HPDE6-E6E7 (cell line): Measurements from ENCODE around the gene ESRP2.

ENCODE experiments used
- DNase-seq: peaks from one replicate; pipeline ENCODE4 v3.0.0; 2011; ENCODE audit warnings: missing footprints; ENCODE audit errors: extremely low spot score

Gene ESRP2

DNA sequence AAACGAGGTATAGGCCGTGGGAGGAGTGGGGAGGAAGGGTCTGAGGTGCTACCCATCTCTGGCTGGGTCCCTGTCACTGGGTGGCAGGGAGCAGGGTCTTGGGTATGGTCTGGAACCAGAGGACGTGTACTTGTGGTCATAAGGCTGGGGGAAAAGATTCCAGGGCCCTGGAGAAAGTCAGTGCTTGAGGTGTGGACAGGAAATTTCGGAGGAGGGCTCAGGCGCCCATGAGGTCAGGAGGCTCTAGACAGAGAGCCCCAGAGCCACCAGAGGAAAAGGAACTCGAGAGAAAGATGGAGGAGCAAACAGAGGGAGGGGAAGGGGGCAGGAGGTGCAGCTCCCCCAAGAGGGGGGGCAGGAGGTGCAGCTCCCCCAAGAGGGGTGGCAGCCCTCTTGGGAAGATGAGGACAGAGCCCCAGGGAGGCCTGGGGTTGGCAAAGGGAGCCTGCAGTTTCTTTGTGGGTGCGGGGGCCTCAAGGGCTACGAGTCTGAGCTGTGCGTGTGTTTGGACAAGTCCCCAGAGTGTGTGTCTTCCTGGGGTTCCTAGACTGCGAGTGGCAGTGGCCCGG, 27.7 kb upstream of the ESRP2 start:
- no peak for DNase-seq

DNA sequence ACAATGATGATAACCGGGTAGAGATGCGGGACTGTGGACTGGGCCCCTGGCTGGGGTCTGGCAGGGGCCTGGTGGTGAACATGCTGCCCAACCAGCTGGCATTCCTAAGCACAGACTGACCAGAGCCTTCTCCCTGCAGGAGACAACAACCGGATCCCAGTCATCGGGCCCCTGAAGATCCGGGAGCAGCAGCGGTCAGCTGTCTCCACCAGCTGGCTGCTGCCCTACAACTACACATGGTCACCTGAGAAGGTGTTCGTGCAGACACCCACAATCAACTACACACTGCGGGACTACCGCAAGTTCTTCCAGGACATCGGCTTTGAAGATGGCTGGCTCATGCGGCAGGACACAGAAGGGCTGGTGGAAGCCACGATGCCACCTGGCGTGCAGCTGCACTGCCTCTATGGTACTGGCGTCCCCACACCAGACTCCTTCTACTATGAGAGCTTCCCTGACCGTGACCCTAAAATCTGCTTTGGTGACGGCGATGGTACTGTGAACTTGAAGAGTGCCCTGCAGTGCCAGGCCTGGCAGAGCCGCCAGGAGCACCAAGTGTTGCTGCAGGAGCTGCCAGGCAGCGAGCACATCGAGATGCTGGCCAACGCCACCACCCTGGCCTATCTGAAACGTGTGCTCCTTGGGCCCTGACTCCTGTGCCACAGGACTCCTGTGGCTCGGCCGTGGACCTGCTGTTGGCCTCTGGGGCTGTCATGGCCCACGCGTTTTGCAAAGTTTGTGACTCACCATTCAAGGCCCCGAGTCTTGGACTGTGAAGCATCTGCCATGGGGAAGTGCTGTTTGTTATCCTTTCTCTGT, 23.3 kb upstream of the ESRP2 start:
- DNase-seq, result no peak

DNA sequence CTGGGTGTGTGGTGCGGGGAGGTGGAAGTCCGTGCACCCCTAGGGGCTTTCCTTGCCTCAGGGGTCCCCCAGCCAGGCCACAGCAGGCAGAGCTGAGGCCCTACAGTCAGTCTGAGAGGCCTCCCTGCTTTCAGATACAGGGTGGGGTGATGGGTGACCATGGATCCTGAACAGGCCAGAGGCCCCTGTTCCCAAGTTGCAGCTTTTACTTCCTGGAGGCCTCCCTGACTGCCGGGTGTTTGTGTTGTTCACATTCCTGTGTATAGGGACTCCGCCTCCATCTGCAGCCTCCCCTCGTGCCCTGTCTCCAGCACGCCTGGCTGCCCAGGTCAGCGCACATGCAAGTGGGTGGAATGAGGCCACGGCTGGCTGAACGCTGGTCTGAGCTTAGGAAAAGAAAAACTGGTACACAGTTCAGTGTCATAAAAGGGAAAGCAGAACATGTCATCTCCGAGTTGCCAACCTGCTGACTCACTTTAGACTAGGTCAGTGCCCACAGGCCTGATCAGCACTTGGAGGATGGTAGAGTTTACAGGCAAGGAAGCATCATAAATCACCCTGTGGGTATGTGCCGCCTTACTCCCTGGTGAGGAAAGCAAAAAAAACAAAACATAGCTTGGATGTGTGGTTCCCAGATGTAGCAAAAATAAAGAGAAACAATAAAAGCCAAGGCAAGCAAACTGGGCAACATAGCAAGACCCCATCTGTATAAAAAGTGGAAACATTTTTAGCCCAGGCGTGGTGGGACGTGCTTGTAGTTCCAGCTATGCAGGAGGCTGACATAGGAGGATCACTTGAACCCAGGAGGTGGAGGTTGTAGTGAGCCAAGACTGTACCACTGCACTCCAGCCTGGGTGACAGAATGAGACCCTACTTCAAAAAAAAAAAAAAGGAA, 22.2 kb upstream of the ESRP2 start:
- DNase-seq, result peak; percentile 49

DNA sequence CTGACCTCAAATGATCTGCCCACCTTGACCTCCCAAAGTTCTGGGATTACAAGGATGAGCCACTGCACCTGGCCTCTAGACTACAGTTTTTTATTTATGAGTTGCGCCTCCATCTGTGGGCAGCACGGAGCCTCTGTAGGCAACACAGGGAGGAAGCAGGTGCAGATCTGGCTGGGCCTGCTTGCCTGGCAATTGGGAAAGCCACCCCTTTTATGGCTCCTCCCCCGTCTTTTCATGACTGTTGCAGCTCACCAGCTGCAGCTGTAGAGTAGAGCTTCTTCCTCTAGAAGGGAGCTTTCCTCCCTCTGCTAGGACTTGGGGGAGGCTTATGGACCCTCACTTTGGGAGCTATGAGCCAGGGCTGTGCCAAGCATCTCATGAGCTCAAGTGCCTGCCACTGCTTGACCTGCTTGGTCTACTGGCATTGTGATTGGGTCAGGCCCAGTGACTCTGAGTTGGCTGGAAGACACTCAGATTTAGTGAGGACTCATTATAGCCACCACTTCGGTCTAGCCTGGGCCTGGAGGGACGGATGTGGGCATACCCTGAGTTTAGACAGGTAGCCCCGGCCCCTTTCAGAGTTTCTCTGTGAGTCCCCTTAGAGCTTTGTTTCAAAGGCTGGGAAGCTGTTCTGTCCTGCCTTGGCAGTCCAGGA, 21.5 kb upstream of the ESRP2 start:
- DNase-seq, result peak; percentile 54

DNA sequence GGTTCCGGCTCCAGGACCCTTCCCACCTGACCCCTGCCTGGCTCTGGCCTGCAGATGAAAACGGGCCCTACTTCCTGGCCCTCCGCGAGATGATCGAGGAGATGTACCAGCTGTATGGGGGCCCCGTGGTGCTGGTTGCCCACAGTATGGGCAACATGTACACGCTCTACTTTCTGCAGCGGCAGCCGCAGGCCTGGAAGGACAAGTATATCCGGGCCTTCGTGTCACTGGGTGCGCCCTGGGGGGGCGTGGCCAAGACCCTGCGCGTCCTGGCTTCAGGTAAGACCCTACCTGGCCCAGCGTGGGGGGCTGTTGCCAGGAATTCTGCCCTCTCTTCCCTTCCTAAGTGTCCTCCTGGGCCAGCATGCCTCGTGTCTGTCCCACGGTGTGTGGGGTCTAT, 19.8 kb upstream of the ESRP2 start:
- no peak for DNase-seq

DNA sequence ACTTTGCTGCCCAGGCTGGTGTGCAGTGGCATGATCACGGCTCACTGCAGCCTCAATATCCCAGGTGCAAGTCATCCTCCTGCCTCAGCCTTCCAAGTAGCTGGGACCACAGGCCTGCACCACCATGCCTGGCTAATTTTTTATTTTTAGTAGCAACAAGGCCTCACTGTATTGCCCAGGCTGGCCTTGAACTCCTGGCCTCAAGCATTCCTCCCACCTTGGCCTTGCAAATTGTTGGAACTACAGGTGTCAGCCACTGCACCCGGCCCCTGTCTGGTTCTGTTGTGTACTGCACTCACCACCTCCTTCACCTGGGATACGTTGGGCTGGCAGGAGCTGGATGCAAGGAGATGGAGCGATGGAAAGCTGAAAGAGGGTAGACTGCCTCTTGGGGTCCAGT, 17.8 kb upstream of the ESRP2 start:
- no peak for DNase-seq

DNA sequence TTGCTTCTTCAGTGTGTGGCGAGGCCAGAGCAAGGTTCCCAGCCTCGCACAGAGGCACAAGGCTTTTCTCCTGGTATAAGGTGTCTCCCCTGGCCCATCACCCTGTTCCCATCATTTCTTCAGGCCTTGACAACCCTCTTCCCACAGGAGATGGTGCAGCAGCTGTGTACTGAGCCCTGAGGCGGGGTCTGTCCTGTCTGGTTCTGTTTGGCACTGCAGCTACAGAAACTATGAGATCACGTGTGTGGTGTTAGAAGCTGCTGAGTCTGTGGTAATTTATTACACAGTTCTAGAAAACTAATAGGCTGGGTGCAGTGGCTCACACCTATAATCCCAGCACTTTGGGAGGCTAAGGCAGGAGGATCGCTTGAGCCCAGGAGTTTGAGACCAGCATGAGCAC, 16.5 kb upstream of the ESRP2 start:
- DNase-seq, result no peak

DNA sequence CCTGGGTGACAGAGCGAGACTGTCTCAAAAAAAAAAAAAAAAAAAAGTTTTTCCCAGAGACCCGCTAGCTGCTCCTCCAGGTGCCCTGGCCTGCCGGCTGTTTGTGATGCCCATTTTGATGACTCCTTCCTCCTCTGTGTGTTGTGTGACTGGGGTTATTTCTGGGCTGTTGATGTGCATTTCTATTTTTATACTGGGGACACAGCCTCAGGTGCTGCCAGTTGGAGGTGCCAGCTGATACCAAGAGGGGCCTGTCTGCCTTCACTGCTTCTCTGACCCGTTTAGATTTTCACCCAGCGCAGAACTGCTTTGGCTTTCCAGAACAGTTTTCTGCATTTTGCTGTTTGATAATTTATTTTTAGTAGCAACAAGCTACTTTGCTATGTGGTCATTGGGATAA, 15.9 kb upstream of the ESRP2 start:
- DNase-seq, result no peak

DNA sequence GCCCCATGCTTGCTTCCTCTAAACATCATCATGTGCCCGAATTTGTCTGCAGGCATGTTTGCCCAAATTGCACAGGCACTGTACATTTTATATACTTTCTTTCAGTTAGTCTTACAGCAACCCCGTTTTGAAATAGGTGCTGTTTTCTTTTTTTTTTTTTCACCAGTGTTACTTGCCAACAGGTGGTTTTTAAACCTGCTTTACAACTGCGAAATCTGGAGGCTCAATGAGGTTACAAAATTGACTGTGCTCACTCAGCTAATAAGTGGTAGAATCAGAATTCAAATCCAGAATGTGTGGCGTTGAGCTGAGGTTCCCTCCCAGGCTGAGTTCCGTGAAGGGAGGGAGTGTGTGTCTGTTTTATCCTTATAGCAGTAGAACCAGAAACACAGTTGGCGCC, 15.0 kb upstream of the ESRP2 start:
- no peak for DNase-seq

DNA sequence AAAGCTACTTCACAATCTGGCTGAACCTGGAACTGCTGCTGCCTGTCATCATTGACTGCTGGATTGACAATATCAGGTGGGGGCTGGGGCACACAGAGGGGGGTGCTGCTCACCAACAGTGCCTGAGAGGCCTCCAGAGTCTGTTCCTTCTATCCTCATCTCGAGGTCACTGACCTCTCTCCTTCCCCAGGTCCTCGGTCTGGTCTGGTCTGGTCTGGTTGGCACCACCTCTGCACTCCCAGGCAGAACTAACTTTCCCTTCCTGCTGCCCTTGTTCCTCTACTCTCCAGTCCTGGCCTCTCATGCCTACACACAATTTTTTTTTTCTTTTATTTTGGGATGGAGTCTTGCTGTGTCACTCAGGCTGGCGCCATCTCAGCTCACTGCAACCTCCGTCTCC, 13.4 kb upstream of the ESRP2 start:
- DNase-seq, result no peak

DNA sequence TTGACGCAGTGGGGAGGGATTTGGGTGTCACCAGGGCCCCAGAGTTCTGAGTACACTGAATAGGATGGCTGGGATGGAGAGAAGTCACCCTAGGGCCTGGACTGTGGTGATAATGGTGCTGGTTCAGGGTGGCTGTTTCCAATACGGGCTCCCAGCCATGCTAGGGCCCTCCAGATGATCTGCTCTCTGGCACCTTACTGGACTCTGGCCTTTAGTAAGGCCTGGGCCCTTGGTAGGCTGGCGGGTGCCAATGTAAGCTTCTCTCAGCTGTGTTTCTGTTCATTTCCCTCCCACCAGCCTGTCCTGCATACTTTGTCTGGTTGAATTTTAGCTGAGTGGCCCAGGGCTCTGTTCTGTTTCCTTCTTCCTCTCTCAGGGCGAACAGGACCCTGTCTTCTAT, 12.0 kb upstream of the ESRP2 start:
- DNase-seq, result no peak

DNA sequence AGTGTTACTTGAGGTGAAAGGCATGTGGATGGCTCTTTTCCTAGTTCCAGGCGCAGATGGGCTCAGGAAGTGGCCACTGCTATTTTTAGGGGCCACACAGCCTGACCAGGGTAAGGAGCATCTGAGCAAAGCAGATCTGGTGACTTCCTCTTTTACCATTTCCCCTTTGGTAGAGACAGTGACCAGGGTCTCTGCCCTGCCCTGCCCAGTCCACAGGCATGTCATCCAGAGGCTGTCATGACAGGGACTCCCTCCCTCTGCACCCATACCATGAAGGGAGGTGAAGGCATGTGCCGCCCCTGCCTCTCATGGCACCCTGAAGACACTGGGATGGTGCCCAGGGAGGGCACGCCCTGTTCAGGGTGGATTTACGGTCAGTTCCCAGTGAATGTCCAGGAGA, 11.5 kb upstream of the ESRP2 start:
- no peak for DNase-seq

DNA sequence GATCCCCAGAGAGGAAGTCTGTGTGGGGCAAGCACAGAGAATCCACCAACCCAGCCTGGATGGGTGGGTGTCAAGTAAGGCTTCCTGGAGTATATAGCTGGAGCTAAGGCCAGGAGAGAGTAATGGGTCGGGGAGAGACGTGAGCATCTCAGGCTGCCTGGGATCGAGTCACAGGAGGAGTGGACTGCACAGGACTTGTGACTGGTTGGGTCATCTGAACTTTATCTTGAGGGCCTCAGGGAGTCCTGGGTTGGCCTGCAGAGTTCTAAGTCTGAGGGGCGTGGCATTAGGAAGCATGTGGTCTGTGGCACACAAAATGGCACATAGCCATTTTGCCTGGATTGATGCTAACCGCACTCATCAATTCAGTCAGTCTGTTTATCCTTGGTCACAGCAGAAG, 10.7 kb upstream of the ESRP2 start:
- DNase-seq, result no peak

DNA sequence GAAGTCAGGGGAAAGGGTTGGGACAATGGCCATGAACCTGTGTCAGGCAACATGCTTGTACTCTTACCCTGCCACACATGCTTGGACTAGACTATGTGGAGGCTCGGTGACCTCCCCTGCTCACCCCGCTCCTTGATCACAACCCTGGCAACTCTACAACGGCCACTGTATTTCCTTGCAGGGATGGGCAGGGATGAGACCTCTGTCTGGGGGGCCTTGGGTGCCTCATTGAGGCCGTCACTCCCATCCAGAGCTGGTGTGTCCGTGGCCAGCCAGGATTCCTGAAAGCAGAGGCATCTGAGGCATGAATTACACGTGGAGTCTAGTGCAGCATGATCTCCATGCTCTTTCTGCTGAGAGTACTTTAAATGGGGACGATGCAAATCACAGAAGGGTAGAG, 10.2 kb upstream of the ESRP2 start:
- DNase-seq, result no peak

DNA sequence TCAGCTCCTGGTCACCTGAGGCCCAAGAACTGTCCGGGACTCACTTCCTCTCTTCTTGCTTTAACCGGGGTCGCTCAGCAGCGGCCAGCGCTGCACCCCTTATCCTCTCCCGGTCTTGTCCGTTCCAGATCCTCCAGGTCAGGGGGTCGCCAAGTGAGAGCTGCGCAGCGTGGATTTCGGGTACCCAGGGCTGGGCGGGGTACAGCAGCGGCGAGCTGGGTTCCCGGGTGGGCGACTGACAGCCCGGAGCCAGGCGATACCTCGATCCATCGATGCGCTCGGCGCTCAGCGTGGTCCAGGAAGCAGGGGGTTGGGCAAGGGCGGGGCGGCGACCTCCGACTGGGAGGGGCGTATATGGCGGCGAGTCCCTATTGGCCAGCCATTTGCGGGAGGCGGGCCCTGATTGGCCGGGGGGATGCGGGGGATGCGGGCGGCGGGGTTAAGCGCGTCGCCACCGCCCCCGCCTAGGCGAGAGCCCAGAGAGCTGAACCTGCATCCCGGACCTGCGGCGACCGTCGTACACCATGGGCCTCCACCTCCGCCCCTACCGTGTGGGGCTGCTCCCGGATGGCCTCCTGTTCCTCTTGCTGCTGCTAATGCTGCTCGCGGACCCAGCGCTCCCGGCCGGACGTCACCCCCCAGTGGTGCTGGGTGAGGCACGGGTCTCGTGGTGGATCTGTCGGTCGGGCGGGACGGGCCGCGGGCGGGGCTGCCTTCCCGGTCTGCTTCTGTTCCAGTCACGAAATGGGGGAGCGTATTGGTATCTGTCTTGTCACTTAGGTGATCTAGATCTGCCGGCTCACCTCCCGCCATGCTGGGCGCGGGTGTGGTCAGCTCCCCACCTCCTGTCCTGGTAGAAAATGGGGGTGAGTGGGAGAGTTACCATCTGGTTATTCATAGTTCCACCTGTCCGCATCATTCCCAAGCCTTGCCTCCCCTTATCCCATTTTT, 9.3 kb upstream of the ESRP2 start, which contains the start of gene PLA2G15:
PLA2G15 (plus strand) TSS at position 471 of the 951 bp plus-strand sequence; CDS start at position 525, 54 bp downstream.
- peak; percentile 92 for DNase-seq

DNA sequence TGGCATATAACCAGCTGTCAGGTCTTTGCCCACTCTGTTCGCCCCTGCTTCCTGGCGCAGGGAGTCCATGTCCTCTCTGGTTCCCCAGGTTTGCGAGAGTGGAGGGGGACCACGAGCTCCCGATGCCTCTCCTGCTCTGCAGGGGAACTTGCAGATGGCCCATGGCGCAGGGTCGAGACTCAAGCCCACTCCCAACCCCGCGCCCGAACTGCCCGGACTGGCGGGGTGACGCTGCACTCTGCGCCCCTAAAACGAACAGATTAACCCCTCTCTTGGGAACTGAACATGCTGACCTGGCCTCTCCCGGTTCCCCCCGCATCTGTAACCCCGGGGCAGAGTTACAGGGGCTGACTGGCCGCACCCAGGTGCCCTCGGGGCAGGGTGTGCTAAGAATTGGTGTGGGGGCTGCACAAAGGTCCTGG, 8.6 kb upstream of the ESRP2 start:
- DNase-seq, result no peak

DNA sequence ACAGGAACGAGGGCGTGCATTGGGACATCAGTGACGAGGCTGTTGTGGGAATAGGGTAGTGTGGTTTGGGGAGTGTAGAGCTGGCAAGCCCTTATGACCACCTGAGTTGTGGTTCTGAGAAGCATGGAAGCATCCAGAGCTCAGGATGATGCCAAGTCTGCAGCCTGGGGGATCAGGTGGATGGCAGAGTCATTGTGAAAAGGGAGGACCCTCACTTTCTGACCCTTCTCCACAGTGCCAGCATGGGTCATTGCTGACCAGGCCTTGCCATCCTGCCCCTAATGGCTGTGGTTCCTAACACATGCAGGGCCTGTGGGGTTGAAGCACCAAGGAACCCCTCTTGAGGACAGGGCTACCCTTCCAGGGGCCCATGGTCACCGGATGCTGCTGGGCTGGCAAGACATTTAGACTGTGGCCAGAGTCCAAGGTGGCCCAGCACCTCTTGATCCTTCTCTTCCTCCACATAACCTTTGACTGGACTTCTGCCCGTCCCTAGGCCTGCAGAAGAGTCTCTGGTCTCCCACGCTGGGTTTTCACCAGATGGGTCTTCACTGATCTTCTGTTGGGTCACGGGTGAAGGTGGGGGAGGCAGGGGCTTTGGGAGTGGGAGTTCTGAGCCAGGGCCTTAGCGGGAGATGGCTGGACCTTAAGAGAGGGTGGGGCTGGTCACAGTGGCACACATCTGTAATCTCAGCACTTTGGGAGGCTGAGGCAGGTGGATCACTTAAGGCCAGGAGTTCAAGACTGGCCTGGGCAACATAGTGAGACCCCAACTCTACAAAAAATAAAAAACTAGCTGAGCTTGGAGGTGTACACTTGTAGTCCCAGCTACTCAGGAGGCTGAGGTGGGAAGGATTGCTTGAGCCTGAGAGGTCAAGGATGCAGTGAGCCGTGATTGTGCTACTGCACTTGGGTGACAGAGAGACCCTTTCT, 7.3 kb upstream of the ESRP2 start:
- no peak for DNase-seq

DNA sequence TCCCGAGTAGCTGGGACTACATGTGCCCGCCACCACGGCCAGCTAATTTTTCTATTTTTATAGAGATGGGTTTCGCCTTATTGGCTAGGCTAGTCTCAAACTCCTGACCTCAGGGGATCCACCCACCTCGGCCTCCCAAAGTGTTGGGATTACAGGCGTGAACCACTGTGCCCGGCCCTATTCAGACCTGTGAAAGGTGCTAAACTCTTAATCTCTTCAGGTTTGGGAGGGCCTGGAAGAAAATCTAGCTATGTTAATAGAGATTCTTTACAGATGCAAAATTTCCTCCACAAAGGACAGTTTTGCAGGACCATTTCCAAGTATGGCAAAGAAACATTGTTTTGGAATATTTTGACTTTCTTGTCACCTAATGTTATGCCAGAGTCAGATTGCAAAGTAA, 6.2 kb upstream of the ESRP2 start:
- DNase-seq, result no peak

DNA sequence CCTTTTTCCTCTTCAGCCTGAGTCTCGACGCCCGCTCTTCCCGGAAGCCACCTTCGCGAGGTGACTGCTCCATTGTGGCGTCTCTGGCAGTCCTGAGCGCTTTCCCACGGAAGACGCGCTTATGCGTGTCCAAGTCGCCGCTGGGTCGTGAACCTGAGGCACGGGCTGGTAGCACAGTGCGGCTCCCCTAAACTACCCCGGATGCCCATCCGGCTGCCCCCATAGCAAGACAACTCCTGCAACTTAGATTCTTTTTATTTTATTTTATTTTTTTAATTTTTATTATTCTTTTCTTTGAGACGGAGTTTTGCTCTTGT, 2.1 kb upstream of the ESRP2 start:
- DNase-seq, result no peak
